Smooth muscle cell of bladder (primary cell): ENCODE results near the gene CAPN3. TPM values are rescaled to one million over a fixed set of nuclear protein-coding genes. Genes with fewer than 3 reads are reported as not detected.

Experiments
- total RNA-seq: library from RNA; depleted of rRNA; stranded (reverse); fragments of >200 nt; gene quantifications from 2 replicates; pipeline ENCODE4 v1.2.3, GENCODE V29; 2014

Gene CAPN3
- total RNA-seq, result 1.6 and 1.7 TPM in 2 replicates

DNA sequence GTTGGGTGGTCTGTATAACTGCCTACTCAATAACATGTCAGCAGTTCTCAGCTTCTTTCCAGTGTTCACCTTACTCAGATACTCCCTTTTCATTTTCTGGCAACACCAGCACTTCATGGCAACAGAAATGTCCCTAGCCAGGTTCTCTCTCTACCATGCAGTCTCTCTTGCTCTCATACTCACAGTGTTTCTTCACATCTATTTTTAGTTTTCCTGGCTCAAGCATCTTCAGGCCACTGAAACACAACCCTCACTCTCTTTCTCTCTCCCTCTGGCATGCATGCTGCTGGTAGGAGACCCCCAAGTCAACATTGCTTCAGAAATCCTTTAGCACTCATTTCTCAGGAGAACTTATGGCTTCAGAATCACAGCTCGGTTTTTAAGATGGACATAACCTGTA is at the start of gene CAPN3:
CAPN3 (plus strand) TSS at position 253 of the 400 bp plus-strand sequence. CDS start 305 bp downstream, outside the sequence.

Other genes starting within 250 kb of the CAPN3 start
- gene PLA2G4F, start 202.9 kb upstream of the CAPN3 start, total RNA-seq, result not detected in 2 replicates
- 38.5 and 51.4 TPM in 2 replicates for gene VPS39, start 151.2 kb upstream of the CAPN3 start, total RNA-seq
- gene GANC, start 86.3 kb upstream of the CAPN3 start, total RNA-seq, result 12.9 and 16.6 TPM in 2 replicates
- 41.0 and 44.0 TPM in 2 replicates for gene TMEM87A, start 86.1 kb upstream of the CAPN3 start, total RNA-seq
- 76.9 and 90.5 TPM in 2 replicates for gene ZNF106, start 131.6 kb downstream of the CAPN3 start, total RNA-seq
- gene SNAP23, start 136.1 kb downstream of the CAPN3 start, total RNA-seq, result 86.8 and 110 TPM in 2 replicates
- gene LRRC57, start 189.3 kb downstream of the CAPN3 start, total RNA-seq, result 8.4 and 9.0 TPM in 2 replicates
- 21.6 and 24.5 TPM in 2 replicates for gene HAUS2, start 189.3 kb downstream of the CAPN3 start, total RNA-seq
- gene STARD9, start 216.1 kb downstream of the CAPN3 start, total RNA-seq, result 3.7 and 4.0 TPM in 2 replicates